ENCODE measurements around the gene AFAP1L2. TPM values are rescaled to one million over a fixed set of nuclear protein-coding genes. Genes with fewer than 3 reads are reported as not detected.

The AFAP1L2 gene
- total RNA-seq, 1 donor from 2014 or later, result 5.7 TPM

DNA sequence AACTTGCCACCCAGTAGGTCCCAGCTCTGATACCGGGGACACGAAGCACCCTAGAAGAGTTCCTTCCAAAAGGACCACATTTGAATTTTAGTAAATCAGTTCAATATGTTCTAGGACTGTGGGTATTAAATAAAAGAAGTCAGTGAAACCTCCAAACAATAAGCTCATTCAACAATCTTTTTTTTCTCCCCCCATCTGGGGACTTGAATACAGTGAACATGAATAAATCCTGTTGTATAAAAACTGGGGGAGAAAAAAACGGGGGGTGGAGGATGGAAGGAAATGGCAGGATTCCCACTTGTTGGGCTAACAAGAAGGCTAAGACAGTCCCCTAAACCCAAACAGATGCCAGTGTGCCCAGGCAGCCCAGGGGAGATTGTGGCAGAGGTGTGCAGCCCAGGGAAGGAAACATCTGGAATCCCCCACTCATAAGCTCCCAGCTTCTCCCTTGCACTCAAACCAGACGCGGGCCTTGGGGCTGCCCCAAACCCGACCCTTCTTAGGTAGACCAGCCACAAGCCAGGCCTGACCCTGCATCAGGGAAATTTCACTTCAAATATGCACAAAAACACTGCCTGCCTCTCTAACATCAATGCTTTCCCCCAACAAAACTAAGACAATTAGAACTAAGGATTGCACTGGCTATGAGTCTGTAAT, 8.8 kb downstream of the AFAP1L2 start:
- Mint-ChIP-seq H3K27ac (ENCODE audit: unreplicated experiment) (no peak overlapping the region), H3K4me3 (ENCODE audit: unreplicated experiment) (no peak overlapping the region), H3K9me3 (ENCODE audit: unreplicated experiment) (no peaks in the 10 kb centered on the region), H3K36me3 (ENCODE audit: unreplicated experiment) (no peaks in the 10 kb centered on the region), H3K27me3 (ENCODE audit: unreplicated experiment) (no peaks in the 10 kb centered on the region), H3K4me1 (ENCODE audit: unreplicated experiment) (peaks cover 69% of the 10 kb centered on the region)
- DNase-seq (ENCODE audit: extremely low spot score, unreplicated experiment), result no peak
- TF ChIP-seq, protein P1, sequence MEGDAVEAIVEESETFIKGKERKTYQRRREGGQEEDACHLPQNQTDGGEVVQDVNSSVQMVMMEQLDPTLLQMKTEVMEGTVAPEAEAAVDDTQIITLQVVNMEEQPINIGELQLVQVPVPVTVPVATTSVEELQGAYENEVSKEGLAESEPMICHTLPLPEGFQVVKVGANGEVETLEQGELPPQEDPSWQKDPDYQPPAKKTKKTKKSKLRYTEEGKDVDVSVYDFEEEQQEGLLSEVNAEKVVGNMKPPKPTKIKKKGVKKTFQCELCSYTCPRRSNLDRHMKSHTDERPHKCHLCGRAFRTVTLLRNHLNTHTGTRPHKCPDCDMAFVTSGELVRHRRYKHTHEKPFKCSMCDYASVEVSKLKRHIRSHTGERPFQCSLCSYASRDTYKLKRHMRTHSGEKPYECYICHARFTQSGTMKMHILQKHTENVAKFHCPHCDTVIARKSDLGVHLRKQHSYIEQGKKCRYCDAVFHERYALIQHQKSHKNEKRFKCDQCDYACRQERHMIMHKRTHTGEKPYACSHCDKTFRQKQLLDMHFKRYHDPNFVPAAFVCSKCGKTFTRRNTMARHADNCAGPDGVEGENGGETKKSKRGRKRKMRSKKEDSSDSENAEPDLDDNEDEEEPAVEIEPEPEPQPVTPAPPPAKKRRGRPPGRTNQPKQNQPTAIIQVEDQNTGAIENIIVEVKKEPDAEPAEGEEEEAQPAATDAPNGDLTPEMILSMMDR (IDR thresholded peaks at IDR 0.05), result no peak

DNA sequence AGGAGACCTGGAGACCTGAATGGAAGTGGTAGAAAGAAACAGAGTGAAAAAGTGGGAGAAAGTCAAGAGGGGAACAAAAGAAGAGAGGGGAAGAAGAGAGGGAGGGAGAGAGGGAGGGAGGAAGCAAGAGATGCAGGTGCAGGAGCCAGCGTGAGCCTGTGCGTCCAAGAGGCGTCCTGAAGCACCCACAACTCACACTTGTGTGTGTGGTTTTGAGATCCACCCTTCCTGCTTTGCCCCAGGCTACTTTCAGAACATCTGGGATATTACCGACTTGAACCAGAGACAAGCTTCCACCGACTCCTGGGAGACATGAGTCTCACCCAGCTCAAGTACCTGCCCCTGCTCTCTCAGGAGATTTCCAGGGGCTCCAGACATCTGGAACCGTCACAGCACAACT, 9.8 kb downstream of the AFAP1L2 start:
- TF ChIP-seq, protein P1 (IDR thresholded peaks at IDR 0.05), result no peak
- Mint-ChIP-seq H3K4me3 (ENCODE audit: unreplicated experiment) (no peak overlapping the region), H3K9me3 (ENCODE audit: unreplicated experiment) (no peaks in the 10 kb centered on the region), H3K27me3 (ENCODE audit: unreplicated experiment) (no peaks in the 10 kb centered on the region), H3K27ac (ENCODE audit: unreplicated experiment) (no peak overlapping the region), H3K36me3 (ENCODE audit: unreplicated experiment) (no peaks in the 10 kb centered on the region), H3K4me1 (ENCODE audit: unreplicated experiment) (peaks cover 66% of the 10 kb centered on the region)
- no peak for DNase-seq (ENCODE audit: extremely low spot score, unreplicated experiment)

DNA sequence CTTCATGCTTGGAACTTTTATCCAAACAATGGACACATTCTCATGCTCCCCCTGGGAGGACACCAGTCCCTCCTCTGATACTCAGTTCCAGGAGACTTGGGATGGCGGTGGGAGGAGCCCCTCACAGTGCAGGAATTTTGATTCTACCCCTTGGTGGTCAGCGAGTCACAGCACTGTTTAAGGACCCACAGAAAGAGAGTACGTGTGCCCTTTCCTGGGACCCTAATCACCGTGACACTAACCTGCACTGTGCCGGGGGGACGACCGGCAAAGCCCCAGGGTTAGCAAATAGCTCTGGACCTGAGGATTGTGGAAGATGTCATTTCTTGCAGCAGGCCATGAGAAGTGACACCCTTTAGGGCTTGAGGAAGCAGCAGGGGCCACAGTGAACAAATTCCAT, 10.4 kb downstream of the AFAP1L2 start:
- TF ChIP-seq, protein P1 (IDR thresholded peaks at IDR 0.05), result no peak
- no peak overlapping the region for H3K27ac Mint-ChIP-seq (ENCODE audit: unreplicated experiment)
- peaks cover 67% of the 10 kb centered on the region for H3K4me1 Mint-ChIP-seq (ENCODE audit: unreplicated experiment)
- H3K4me3 Mint-ChIP-seq (ENCODE audit: unreplicated experiment), result no peak overlapping the region
- DNase-seq (ENCODE audit: extremely low spot score, unreplicated experiment), result no peak
- H3K36me3 Mint-ChIP-seq (ENCODE audit: unreplicated experiment), result no peaks in the 10 kb centered on the region
- no peaks in the 10 kb centered on the region for H3K27me3 Mint-ChIP-seq (ENCODE audit: unreplicated experiment)
- H3K9me3 Mint-ChIP-seq (ENCODE audit: unreplicated experiment), result no peaks in the 10 kb centered on the region

DNA sequence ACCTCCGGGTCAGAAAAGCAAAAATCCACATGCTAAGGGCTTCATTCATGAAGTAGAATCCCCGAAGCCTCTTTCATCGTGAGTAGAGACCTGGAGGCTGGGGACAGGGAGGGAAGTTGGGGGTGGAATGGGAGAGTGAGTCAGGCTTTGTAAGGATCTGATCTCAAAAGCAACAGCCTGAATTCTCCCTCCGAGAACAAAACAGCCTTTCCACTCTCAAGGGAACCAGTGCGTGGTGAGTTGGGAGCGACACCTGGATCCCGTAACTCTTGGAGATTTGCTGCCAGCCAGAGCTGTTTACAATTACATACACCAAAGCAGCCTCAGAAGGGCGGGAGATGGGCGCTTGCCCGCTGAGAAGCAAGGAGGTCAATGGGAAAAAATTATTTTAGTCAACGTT, 10.8 kb downstream of the AFAP1L2 start:
- H3K9me3 Mint-ChIP-seq (ENCODE audit: unreplicated experiment), result no peaks in the 10 kb centered on the region
- no peaks in the 10 kb centered on the region for H3K27me3 Mint-ChIP-seq (ENCODE audit: unreplicated experiment)
- TF ChIP-seq, protein P1 (IDR thresholded peaks at IDR 0.05), result no peak
- no peak for DNase-seq (ENCODE audit: extremely low spot score, unreplicated experiment)
- no peak overlapping the region for H3K4me3 Mint-ChIP-seq (ENCODE audit: unreplicated experiment)
- peak overlapping the region; percentile 33 for H3K27ac Mint-ChIP-seq (ENCODE audit: unreplicated experiment)
- H3K4me1 Mint-ChIP-seq (ENCODE audit: unreplicated experiment), result peaks cover 67% of the 10 kb centered on the region
- no peaks in the 10 kb centered on the region for H3K36me3 Mint-ChIP-seq (ENCODE audit: unreplicated experiment)

DNA sequence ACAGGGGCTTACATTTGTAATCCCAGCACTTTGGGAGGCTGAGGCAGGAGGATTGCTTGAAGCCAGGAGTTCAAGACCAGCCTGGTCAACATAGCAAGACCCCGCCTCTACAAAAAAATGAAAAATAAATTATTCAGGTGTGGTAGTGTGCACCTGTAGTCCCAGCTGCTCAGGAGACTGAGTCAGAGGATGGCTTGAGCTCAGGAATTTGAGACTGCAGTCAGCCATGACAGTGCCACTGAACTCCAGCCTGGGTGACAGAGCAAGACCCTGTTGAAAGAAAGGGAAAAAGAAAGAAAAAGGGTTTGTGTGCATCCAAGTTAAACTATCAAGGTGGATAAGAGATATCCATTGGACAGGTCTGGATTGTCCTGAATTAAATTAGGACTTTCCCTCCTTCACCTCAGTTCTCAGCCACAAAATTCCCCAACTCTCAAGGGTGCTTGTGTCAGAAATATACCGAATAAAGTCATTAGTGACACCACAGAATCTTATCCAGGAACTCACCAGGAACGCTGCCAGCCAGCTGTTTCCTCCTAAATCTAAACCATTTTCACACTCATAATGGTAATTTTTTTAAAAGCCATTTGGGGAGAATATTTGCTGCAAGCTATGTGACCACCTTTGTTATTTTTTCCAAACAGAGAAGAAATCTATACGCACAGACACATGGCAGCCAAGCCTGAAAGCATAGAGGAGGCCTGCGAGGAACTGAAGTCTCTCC, 12.0 kb downstream of the AFAP1L2 start:
- TF ChIP-seq, protein P1 (IDR thresholded peaks at IDR 0.05), result no peak
- Mint-ChIP-seq H3K9me3 (ENCODE audit: unreplicated experiment) (no peaks in the 10 kb centered on the region), H3K4me3 (ENCODE audit: unreplicated experiment) (no peak overlapping the region), H3K27ac (ENCODE audit: unreplicated experiment) (peak overlapping the region; percentile 42), H3K36me3 (ENCODE audit: unreplicated experiment) (no peaks in the 10 kb centered on the region), H3K4me1 (ENCODE audit: unreplicated experiment) (peaks cover 63% of the 10 kb centered on the region), H3K27me3 (ENCODE audit: unreplicated experiment) (no peaks in the 10 kb centered on the region)
- no peak for DNase-seq (ENCODE audit: extremely low spot score, unreplicated experiment)

Measured in osteocyte (in vitro differentiated cells).